Inferior parietal cortex (tissue), 1 donor: ENCODE measurements around the gene ZNF70.

Experiments used
- DNase-seq: peaks from one replicate; pipeline ENCODE4 v3.0.0-alpha.2; 2016; ENCODE audit errors: extremely low spot score

The ZNF70 gene

GRCh38 chr22:23692598-23693291, 58.2 kb downstream of the ZNF70 start:
- DNase-seq, result no peak

DNA sequence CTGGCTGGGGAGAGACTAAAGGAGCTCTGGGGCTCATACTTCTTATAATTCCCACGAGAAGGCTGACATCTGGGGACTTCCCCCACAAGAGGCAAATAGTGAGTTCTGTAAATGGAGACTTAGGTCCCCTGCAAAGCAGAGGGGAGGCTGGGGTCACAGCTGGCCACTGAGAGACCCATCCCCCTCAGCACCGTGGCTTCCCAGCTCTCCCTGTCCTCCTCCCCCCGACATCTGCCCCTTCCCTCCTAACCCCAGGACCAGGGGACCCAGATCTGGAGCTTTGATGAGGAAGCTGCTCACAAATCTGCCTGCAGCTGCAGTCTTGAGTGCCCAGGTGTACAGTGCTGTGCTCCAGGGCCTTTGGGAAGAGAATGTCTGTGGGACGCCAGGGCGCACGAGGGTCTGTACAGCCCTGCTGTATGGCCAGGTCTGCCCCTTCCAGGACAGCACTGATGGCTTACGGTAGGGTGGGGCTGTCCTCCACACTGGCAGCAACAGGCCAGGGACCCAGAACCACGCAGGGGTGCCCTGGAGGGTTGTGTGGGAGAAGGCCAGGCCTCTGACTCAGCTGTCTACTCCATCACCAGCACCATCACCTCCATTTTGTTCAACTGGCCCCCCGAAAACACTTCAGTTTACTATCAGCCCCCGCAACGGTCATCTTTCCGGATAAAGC, 59.0 kb downstream of the ZNF70 start:
- DNase-seq, result no peak

GRCh38 chr22:23690713-23691112, 60.2 kb downstream of the ZNF70 start, which contains the start of gene RGL4:
Gene RGL4 (plus strand): TSS chr22:23691013. CDS start chr22:23692031, 1,018 bp downstream.
- DNase-seq, result no peak

- no peak for DNase-seq
Observed at GRCh38 chr22:23689414-23689813, 61.5 kb downstream of the ZNF70 start.
